Measurements from ENCODE around the gene SORCS3.

The SORCS3 gene

DNA sequence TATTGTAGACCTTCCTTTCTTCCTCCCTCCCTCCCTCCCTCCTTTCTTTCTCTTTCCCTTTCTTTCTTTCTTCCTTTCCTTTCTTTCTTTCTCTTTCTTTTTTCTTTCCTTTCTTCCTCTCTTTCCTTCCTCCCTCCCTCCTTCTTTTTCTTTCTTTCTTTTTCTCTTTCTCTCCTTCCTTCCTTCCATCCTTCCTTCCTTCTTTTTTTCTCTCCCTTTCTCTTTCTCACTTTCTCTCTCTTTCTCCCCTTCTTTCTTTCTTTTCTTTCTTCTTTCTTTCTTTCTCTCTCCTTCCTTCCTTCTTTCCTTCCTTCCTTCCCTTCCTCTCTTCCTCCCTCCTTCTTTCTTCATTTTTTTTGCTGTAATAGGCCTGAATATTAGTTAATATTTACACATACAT lies 638.0 kb downstream of the SORCS3 start:
- DNase-seq = no peak

DNA sequence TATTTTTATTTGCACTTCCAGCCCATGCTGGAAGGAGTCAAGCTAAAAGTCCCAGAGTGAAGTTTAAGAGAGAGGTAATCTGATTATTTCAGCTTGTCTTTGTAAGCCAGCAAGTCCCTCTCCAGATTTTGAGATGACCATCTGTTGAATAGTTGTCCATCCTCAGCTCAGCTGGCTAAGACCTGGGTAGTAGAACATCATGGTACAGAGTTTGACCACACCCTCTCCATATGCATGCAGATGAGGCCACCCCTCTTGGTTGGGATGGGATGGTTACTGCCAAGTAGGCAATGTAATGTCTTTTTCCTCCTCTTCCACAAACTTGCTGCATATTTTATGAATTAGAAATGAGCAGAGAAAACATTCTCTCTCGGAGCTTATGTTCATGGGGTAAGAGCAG lies 639.8 kb downstream of the SORCS3 start:
- no peak for DNase-seq

DNA sequence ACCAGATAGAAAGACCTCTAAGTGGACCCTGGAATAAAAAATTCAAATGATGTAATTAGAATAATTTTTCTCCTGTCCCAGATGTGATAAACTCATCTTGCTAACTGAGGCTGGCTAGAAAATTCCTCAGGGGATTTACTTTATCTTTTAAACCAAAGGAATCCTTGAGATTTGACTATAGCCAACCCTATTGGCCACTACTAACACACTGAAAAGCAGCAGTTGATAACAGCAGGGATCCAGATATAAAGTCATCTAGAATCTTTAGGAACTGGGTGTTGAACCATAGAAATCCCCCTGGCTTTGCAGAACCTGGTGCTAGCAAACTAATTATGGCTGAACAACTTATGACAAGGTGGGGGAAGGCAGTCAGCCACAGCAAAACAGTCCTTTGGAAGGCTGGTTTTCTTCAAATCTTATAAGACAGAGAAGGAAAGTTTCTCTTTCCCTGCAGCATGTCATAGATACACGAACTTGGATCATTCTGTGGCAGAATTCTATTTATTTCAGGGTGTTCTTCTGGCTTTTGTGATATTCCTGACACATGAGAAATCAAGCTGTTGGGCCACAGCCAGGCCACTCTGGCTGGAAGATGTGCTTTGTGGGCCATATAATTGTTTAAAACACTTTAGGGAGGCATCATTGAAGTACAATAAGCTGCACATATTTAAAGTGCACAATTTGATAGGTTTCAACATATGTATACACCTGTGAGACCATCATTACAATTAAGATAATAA lies 643.6 kb downstream of the SORCS3 start:
- DNase-seq = no peak

DNA sequence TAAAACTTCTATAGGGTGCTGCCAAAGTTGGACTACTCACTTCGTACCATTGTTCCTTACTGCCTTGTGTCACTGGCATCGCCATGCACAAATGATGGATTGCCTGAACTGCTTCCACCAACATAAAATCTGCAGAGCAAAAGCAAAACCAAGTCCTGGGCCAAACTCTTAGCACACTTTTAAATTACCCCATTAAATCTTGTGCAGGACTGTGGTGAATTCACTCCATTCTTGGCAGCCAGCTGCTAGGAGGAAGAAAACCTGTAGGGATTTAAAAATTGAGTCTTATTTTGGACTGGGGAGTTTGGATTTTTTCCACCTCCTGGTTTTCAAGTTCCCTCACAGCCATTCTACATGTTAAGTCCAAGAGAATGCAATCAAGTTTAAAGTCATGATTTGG lies 646.9 kb downstream of the SORCS3 start:
- DNase-seq = no peak

DNA sequence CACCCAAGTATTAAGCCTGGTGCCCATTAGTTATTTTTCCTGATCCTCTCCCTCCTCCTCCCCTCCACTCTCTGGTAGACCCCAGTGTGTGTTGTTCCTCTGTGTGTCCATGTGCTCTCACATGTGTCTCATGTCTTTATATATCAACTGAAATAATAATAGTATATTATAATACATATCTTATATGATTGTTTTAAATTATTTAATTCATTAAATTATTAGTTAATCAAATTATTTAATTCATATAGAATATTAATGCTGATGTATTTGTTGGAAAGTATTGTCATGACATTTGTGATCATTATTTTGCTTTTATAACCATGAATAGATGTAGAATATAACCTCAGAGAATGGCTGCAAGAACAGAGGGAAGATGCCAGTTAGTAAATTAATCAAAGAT lies 647.5 kb downstream of the SORCS3 start:
- DNase-seq = no peak

DNA sequence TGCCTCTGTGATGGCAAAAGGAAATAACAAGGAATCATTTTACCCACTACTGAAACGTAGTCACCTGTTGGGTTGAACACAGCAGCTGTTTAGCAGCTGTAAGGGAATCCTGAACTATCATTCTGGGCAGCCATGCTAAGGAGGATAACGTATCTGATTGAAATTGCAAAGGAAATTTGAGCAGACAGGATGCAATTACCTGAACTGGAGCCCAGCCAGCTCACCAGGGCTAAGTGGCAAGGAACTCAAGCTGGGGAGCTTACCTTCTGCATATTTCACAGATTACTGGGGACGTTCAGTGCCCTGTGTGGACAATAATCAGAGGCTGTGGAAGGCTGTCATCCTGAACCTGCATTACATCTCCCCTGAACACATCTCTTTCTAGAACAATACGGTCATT lies 650.5 kb downstream of the SORCS3 start:
- DNase-seq = no peak

DNA sequence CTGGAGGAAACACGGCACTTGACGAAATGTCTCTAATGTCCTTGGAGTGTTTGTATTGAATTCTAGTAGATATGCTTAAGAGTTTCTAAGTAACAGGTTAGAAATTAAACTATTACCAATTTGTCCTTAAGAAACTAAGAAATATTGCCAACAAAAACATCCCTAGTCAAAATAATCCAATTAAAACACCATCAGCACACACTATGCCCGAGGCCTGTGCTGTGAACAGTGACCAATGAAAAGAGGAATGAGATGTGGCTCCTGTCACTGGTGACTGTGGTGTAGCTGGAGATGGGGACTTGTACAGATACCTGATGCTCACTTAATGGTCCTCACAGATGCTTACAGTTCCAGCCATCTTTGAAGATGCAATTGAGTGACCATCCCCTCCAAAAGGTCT lies 651.1 kb downstream of the SORCS3 start:
- DNase-seq = no peak
